ENCODE data around the gene SLC25A53.
"Not testable (repeated sequence)": the region's sequence is repeated elsewhere in the genome, so short reads cannot be mapped to it uniquely, and the experiment has no call there.

- not testable (repeated sequence) for TF ChIP-seq POLR2A (IDR thresholded peaks at IDR 0.05); CTCF (IDR thresholded peaks at IDR 0.05); POLR2AphosphoS5 (IDR thresholded peaks at IDR 0.05; ENCODE audit: insufficient read depth in 1 of 2, low read depth in 1 of 2)
Measured at GRCh38 chrX:104062636-104063035, 94.2 kb downstream of the SLC25A53 start.
